H9 (cell line): ENCODE measurements around the gene SLC35F5. TPM values are rescaled to one million over a fixed set of nuclear protein-coding genes. Genes with fewer than 3 reads are reported as not detected.

Source experiments
- DNase-seq: peaks from one replicate; pipeline ENCODE4 v3.0.0-alpha.2; 2017
- H2AFZ ChIP-seq: one replicate; pipeline ENCODE4 v1.6.1; 2013; ENCODE audit warnings: mild to moderate bottlenecking, low read length, control low read depth, moderate library complexity
- H2AK5ac ChIP-seq: 2 replicates; pipeline ENCODE4 v1.6.1; 2013; ENCODE audit warnings: low read length, control low read depth, mixed read lengths; ENCODE audit not compliant: insufficient read length
- H2BK120ac ChIP-seq: one replicate; pipeline ENCODE4 v1.6.1; 2013; ENCODE audit warnings: low read depth, mild to moderate bottlenecking, low read length, control low read depth, inconsistent platforms; ENCODE audit not compliant: poor library complexity, severe bottlenecking
- H2BK12ac ChIP-seq: 2 replicates; pipeline ENCODE4 v1.6.1; 2013; ENCODE audit warnings: low read length, control low read depth, mixed read lengths, low read depth; ENCODE audit not compliant: insufficient read length
- H2BK15ac ChIP-seq: 2 replicates; pipeline ENCODE4 v1.6.1; 2013; ENCODE audit warnings: low read depth, low read length, control low read depth
- H2BK20ac ChIP-seq: one replicate; pipeline ENCODE4 v1.6.1; 2013; ENCODE audit warnings: low read depth, mild to moderate bottlenecking, low read length, control low read depth, inconsistent platforms; ENCODE audit not compliant: poor library complexity, severe bottlenecking
- H2BK5ac ChIP-seq: 2 replicates; pipeline ENCODE4 v1.6.1; 2013; ENCODE audit warnings: low read length, control low read depth, mixed read lengths; ENCODE audit not compliant: insufficient read length
- H3K14ac ChIP-seq: 2 replicates; pipeline ENCODE4 v1.6.1; 2013; ENCODE audit warnings: low read length, control low read depth; ENCODE audit not compliant: insufficient read depth
- H3K18ac ChIP-seq: 2 replicates; pipeline ENCODE4 v1.6.1; 2013; ENCODE audit warnings: low read depth, mild to moderate bottlenecking, mixed read lengths, low read length, control low read depth; ENCODE audit not compliant: insufficient read length
- H3K23ac ChIP-seq: 2 replicates; pipeline ENCODE4 v1.6.1; 2013; ENCODE audit warnings: low read length, control low read depth, mixed read lengths, low read depth; ENCODE audit not compliant: insufficient read length
- H3K23me2 ChIP-seq: 2 replicates; pipeline ENCODE4 v1.6.1; 2013; ENCODE audit warnings: low read depth, mild to moderate bottlenecking, mixed read lengths, low read length, control low read depth; ENCODE audit not compliant: insufficient read length, poor library complexity, severe bottlenecking
- H3K27ac ChIP-seq: 2 replicates; pipeline ENCODE4 v1.5.1; 2013; ENCODE audit warnings: low read length, control low read depth, mixed read lengths, low read depth; ENCODE audit not compliant: insufficient read length
- H3K27me3 ChIP-seq: 2 replicates; pipeline ENCODE4 v1.6.1; 2013; ENCODE audit warnings: low read length, control low read depth, inconsistent platforms; ENCODE audit not compliant: insufficient read depth
- H3K4ac ChIP-seq: 2 replicates; pipeline ENCODE4 v1.6.1; 2013; ENCODE audit warnings: low read depth, mild to moderate bottlenecking, control low read depth, inconsistent platforms, low read length, moderate library complexity
- H3K4me1 ChIP-seq: 2 replicates; pipeline ENCODE4 v1.6.1; 2013; ENCODE audit warnings: low read length, control low read depth, inconsistent platforms; ENCODE audit not compliant: insufficient read depth
- H3K4me2 ChIP-seq: 2 replicates; pipeline ENCODE4 v1.6.1; 2013; ENCODE audit warnings: low read length, control low read depth, mixed read lengths; ENCODE audit not compliant: insufficient read length, insufficient read depth
- H3K56ac ChIP-seq: 2 replicates; pipeline ENCODE4 v1.6.1; 2013; ENCODE audit warnings: low read depth, mild to moderate bottlenecking, mixed read lengths, low read length, control low read depth; ENCODE audit not compliant: insufficient read length
- H3K79me1 ChIP-seq: 2 replicates; pipeline ENCODE4 v1.6.1; 2013; ENCODE audit warnings: low read depth, mild to moderate bottlenecking, moderate library complexity, low read length, control low read depth, inconsistent platforms; ENCODE audit not compliant: insufficient read depth, poor library complexity, severe bottlenecking
- H3K79me2 ChIP-seq: 2 replicates; pipeline ENCODE4 v1.6.1; 2013; ENCODE audit warnings: low read length, control low read depth, inconsistent platforms; ENCODE audit not compliant: insufficient read depth
- H3K9ac ChIP-seq: 2 replicates; pipeline ENCODE4 v1.6.1; 2013; ENCODE audit warnings: low read length, control low read depth, mixed read lengths; ENCODE audit not compliant: insufficient read length; ENCODE audit errors: extremely low read depth
- H3K9me3 ChIP-seq: one replicate; pipeline ENCODE4 v1.6.1; 2013; ENCODE audit warnings: low read depth, low read length, inconsistent platforms; ENCODE audit not compliant: control insufficient read depth
- H3T11ph ChIP-seq: one replicate; pipeline ENCODE4 v1.6.1; 2013; ENCODE audit warnings: mild to moderate bottlenecking, low read length, control low read depth, inconsistent platforms
- H4K20me1 ChIP-seq: one replicate; pipeline ENCODE4 v1.6.1; 2013; ENCODE audit not compliant: control insufficient read depth, insufficient read length, insufficient read depth
- H4K5ac ChIP-seq: 2 replicates; pipeline ENCODE4 v1.6.1; 2013; ENCODE audit warnings: low read depth, mild to moderate bottlenecking, mixed read lengths, low read length, control low read depth; ENCODE audit not compliant: insufficient read length
- H4K8ac ChIP-seq: replicated peaks from 2 replicates; pipeline ENCODE4 v1.6.1; 2013; ENCODE audit warnings: low read length, control low read depth, mixed read lengths, low read depth; ENCODE audit not compliant: insufficient read length
- H4K91ac ChIP-seq: 2 replicates; pipeline ENCODE4 v1.6.1; 2013; ENCODE audit warnings: low read depth, mild to moderate bottlenecking, moderate library complexity, mixed read lengths, low read length, control low read depth; ENCODE audit not compliant: insufficient read length
- H3K27ac Mint-ChIP-seq, 3 experiments: 2 replicates in 2 of 3; 3 replicates in 1 of 3; pipeline ENCODE4 v1.8.0; 2020 to 2021; ENCODE audit warnings: mixed read lengths in 3 of 3, mild to moderate bottlenecking in 1 of 3, moderate library complexity in 1 of 3
- H3K27me3 Mint-ChIP-seq: 2 replicates; pipeline ENCODE4 v1.8.0; 2021; ENCODE audit warnings: low read depth, mild to moderate bottlenecking, moderate library complexity, mixed read lengths
- H3K36me3 Mint-ChIP-seq, 3 experiments: 2 replicates in 2 of 3; 3 replicates in 1 of 3; pipeline ENCODE4 v1.8.0; 2020 to 2021; ENCODE audit warnings: low read depth in 3 of 3, mixed read lengths in 3 of 3; ENCODE audit not compliant: insufficient read depth in 1 of 3
- H3K4me1 Mint-ChIP-seq, 2 experiments: 2 replicates each; pipeline ENCODE4 v1.8.0; 2020; ENCODE audit warnings: mixed read lengths in 2 of 2
- H3K4me3 Mint-ChIP-seq, 2 experiments: 2 replicates in 1 of 2; 3 replicates in 1 of 2; pipeline ENCODE4 v1.8.0; 2020 to 2021; ENCODE audit warnings: mild to moderate bottlenecking in 2 of 2, mixed read lengths in 2 of 2, moderate library complexity in 1 of 2
- H3K9me3 Mint-ChIP-seq, 2 experiments: 2 replicates in 1 of 2; 3 replicates in 1 of 2; pipeline ENCODE4 v1.8.0; 2020; ENCODE audit warnings: mild to moderate bottlenecking in 2 of 2, mixed read lengths in 2 of 2, moderate library complexity in 1 of 2
- CTCF ChIP-seq: fragments of 200-600 bp; sonication (generic); conservative IDR thresholded peaks from 3 replicates; pipeline ENCODE4 v1.8.0; 2021; ENCODE audit warnings: antibody characterized with exemption, mild to moderate bottlenecking
- WGBS: extraction: QIAGEN DNeasy Blood & Tissue Kit; methylation state at CpG from one replicate; pipeline ENCODE4 v1.1.7; 2013; ENCODE audit warnings: missing lambda C conversion rate, low lambda C conversion rate, mixed read lengths; ENCODE audit not compliant: insufficient read length; ENCODE audit errors: extremely low coverage; 5-methylcytosine and 5-hydroxymethylcytosine counted together
- total RNA-seq: library from RNA; stranded (reverse); gene quantifications from 2 replicates; pipeline ENCODE4 v1.2.1, GENCODE V29; 2021

The SLC35F5 gene
- total RNA-seq, 1 experiment from 2014 or later: 31.3 TPM

- H3K9me3 Mint-ChIP-seq: peaks cover 16 to 17% of the 10 kb centered on the region in 2 experiments
- Histone ChIP-seq H3K18ac (no peak overlapping the region), H3K23me2 (no peaks in the 10 kb centered on the region), H4K91ac (no peak overlapping the region), H3K79me1 (no peaks in the 10 kb centered on the region), H2AK5ac (no peak overlapping the region), H3K27me3 (no peaks in the 10 kb centered on the region), H3K9me3 (no peaks in the 10 kb centered on the region), H3K23ac (no peak overlapping the region), H2BK120ac (no peak overlapping the region), H4K20me1 (no peaks in the 10 kb centered on the region), H3K9ac (no peak overlapping the region), H3T11ph (no peak overlapping the region), H3K27ac (no peak overlapping the region), H4K5ac (no peak overlapping the region), H3K79me2 (no peaks in the 10 kb centered on the region), H3K14ac (no peak overlapping the region), H2AFZ (no peak overlapping the region), H2BK15ac (no peak overlapping the region), H3K4me2 (no peak overlapping the region), H2BK5ac (no peak overlapping the region), H3K56ac (no peak overlapping the region), H3K4ac (no peak overlapping the region), H4K8ac (no peak overlapping the region), H2BK20ac (no peak overlapping the region), H3K4me1 (no peaks in the 10 kb centered on the region), H2BK12ac (no peak overlapping the region)
- peaks cover 4% of the 10 kb centered on the region for H3K27me3 Mint-ChIP-seq
- no peak overlapping the region for H3K4me3 Mint-ChIP-seq
- H3K4me1 Mint-ChIP-seq: peaks cover 0 to 7% of the 10 kb centered on the region in 2 experiments; a peak in 3 of 4 replicates
- no peak for TF ChIP-seq CTCF
- no peak overlapping the region for H3K27ac Mint-ChIP-seq
- no CpG with 5 or more reads among the region's 3 CpGs for WGBS
- H3K36me3 Mint-ChIP-seq: peaks cover 4 to 11% (median 6%) of the 10 kb centered on the region in 3 experiments
- DNase-seq: no peak
Observed at GRCh38 chr2:113769555-113769954, 13.1 kb upstream of the SLC35F5 start.
